TTC549 (cell line): Measurements from ENCODE around the gene SORBS1.

Source experiments
- FAIRE-seq: peaks from 2 replicates; lab custom pipeline; 2012; peaks lifted over from hg19 to GRCh38; lab: Jason Lieb, UNC

SORBS1 gene

DNA sequence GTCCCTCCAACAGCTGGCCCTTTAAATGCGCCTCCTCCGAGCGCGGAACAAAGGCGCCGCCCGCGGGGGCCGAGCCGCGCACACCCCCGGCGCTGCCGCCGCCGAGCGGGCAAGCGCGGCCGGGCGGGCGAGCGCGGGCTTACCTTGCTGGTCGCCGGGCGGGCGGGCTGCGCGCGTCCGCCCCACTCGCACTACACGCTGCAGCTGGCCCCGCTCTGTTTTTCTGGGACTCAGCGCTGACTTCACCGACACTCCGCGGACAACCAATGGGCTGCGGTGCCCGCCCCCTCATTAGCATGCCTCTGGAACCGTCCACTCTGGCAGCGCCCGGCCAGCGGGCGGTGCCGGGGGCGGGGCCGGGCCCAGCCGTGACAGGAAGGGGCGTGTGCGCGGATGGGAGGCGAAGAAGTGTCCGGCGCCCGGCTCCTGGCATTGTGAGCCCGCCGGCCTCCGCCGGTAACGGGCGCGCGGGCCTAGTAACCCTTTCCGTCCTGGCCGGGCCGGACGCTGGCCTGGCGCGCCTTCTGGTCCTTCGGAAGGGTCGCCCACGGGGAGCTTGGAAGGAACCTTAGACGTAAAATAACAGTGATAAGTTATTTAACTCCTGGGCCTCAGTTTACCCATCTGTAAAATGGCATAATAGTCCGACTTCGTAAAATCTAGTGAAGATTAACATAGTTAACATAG, at the start of gene SORBS1:
Gene SORBS1, minus strand, starts transcription at position 195 of the 687 bp plus-strand sequence. CDS start 120,236 bp downstream, outside the sequence.
- no peak for FAIRE-seq

DNA sequence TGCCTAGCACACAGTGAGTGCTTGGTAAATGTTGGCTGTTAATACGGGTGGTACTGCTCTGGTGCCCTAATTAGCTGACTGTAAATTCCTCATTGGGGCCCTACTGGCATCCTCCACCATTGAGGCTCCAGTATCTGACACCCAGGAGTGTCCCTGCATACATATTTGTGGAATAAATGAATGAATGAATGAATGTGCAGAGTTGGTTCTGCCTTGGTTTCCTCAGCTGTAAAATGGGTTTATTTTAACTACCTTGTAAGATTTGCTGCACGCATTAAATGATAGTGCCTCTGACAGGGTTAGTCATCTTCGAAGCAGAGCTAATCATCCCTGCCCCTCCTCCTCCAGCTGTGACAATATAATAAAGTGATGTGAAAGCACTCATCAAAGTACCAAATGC, 49.6 kb upstream of the SORBS1 start:
- FAIRE-seq = no peak

DNA sequence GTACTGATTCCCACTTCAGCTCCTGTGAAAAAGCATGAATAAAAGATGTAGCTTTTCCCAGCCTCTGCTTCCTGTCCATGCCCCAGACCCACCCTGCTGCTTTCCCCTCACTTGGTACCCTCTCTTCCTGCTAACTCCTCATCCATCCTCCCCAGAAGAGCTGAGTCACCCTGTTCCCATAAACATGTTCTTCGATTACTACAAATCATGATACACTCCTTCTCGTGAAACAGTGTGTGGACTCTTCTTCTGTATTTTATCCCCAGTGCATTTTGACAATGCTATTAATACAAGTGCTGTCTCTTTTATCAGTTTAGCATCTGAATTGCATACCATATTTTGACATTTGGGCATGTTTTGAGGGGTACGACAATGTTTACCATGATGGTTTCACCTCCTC, 45.8 kb upstream of the SORBS1 start:
- no peak for FAIRE-seq

DNA sequence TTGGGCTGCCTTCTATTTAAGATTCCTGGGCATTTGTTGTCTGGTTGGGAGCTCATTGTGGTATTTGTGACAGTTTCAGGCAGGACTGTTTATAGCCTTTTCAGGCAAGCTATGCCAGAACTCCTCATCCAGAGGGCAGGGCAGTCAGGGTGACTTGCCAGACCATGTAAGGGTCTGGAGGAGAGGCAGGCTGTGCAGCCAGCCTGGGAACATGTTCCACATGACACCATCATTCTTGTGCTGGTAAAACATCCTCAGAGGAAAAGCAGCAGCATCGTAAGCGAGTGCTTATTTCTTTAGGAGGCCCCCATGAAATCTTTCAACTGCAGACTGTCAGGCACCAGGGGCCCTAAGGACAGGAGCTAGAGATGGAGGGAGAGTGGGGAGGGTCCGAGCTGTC, 44.0 kb upstream of the SORBS1 start:
- FAIRE-seq = no peak

DNA sequence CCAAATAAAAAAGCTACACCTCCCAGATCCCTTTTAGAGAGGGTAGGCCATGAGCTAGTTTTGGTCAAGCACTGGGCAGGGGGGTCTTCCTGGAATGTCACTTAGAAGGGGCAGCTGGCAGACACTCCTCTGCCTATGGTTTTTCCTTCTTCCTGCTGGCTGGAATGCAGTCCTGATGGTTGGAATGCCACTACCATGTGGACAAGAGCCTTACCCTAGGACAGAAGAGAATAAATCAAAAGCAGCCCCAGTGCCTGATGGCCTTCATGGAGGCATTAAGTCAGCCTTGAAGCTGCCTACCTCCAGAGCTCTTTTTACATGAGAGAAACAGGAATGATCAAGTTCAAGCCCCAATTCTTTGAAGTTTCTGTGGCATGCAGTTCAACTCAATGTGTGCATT, 43.5 kb upstream of the SORBS1 start:
- no peak for FAIRE-seq

DNA sequence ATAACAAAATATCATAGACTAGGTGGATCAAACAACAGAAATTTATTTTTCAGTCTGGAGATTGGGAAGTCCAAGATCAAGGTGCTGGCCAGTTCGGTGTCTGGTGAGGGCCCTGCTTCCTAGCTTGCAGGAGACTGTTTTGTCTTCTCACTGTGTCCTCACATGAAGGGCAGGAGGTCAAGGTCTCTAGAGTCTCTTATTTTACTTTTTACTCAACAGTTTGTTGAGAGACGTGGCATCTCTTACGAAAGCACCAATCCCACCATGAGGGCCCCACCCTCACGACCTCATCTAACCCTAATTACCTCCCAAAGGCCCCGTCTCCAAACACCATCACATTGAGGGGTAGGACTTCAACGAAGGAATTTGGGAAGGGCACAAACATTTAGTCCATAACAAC, 41.2 kb upstream of the SORBS1 start:
- FAIRE-seq = no peak

DNA sequence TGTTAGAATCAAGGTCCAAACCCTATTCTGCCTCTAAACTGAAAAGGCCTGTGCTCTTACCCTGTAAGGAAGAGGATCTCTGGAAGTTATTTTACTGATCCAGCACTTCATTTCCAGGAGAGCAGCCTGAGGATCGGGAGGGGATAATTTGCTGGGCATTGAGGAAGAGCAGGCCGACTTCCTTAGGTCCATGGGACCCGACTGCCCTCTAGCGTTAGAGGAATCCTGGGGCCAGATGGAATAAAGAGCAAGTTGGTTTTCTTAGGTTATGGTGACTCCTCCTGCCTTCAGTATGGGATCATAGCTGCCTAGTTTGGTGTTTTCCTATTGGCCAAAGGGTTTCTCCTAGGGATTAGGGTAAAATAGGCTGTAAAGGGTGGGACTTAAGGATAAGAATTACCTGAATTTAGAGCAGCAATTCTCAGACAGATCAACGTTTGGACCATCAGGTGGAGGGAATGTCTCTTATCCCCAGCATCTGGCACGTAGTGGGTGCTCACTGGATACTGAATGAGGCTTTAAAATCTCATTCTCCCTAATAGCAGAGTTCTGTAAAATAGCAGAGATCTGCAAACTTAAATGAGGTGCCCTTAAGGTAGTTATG, 40.0 kb upstream of the SORBS1 start:
- peak; percentile 75 for FAIRE-seq

DNA sequence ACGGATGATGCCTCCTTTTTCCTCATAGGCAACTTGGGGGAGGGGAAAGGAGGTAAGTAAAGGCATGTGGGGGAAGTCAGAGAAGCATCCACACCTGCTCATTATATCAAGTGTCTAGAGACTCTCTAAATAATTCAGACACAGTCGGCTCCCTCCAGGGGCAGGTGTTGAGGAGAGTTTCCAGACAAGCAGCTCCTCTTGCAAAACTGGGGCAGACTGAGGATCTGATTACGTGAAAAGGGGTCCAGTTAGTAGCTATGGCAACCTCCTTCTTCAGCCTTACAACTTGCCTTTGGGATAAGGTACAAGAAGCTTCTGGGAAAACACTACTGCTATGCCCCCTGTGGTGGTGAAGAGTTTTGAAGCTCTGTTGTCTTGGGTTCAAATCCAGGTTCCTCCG, 39.0 kb upstream of the SORBS1 start:
- no peak for FAIRE-seq

DNA sequence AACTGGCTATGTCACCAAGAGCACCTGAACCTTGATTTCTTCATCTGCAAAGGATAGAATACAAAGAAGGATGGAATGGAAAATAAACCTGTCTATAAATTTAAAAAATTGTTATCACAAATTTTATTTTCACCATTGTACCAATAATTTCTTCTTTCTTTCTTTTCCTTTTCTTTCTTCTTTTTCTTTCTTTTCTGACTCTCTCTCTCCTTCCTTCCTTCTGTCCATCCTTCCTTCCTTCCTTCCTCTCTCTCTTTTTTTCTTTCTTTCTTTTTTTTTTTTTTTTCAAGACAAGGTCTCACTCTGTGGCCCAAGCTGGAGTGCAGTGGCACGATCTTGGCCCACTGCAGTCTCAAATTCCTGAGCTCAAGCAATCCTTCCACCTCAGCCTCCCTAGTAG, 36.6 kb upstream of the SORBS1 start:
- no peak for FAIRE-seq

DNA sequence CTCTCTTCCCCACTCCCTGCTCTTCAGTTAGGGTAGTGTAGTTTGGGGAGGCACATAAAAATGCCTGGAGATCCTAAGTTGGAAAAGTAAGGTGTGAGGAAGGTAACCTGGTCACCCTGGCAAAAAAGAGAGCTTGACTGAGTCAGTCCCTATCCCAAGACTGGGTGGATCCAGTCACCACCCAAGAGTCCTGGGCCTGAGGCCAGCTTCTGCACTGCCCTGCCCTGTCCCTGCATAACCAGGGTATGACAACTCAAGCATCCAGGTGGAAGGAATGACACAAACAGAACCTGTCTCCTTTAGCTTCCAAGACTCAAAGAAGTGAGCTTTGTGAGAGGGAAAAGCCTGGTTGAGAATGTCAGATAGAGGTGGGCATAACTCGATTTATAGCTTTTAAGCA, 26.9 kb upstream of the SORBS1 start:
- no peak for FAIRE-seq

DNA sequence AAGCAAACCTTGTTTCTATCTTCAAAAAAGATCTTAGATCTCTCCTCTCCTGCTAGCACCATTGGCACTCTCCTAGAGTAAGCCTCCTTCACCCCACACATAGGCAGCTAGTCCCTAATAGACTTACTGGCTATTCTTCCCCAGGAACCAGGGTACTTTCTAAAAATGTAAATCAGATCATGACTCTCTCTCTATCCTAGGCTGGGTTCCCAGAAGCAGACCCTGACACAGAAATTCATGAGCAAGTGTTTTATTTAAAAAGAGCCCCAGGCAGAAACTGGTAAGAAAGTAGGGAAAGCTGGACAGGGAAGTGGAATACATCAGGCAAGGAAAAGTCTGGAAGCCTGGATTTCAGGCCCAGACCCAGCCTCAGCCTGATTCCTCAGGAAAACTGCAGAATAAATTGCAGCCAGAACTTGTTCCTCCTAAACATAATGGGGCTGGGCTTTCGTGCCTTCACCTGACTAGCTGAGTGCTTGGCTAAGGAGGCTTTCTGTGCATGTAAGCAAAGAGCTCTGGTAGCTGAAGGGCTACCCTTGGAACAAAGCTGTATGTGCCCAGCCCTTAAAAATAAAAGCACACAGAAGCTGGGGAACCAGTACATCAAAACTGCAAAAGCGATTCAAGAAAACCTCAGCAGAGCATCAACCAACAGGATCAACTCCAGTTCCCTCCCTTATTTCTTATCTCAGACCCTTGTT, 18.8 kb upstream of the SORBS1 start:
- no peak for FAIRE-seq

DNA sequence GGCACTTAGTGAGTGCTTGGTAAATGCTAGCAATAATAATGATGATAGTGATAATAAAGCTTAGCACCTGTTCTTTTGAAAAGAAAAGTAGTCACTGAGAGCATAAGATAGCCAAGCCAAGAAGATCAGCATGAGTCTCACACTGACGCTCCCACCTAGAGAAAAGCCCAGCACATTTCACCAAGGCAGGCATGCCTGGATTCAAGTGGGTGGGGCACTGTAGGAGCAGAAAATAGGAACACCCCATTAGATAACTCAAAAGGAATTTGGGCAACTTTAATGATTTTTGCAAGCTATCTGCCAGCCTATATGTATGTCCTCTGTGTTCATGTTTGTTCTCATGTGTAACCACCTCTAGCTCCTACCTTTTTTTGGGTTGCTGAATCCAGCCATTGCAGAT, 18.1 kb upstream of the SORBS1 start:
- FAIRE-seq = no peak

DNA sequence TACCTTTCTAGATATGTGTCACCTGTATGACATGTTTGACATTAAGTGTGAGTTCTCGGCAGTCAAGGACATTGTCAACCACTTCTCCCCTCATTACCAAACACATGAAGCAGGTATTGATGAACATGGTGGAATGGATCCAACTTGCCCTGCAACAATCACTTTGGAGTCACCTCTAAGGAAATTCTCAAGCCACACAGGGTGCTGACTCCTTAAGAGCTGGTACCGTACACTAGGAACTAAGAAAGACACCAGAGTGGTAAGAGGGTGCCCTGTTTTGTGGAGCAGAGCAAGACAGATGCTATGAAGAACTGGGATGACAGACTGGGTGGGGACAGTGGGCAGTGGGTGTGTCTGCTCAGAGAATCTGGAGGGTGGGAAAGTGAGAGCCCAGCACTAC, 17.4 kb upstream of the SORBS1 start:
- FAIRE-seq = no peak

DNA sequence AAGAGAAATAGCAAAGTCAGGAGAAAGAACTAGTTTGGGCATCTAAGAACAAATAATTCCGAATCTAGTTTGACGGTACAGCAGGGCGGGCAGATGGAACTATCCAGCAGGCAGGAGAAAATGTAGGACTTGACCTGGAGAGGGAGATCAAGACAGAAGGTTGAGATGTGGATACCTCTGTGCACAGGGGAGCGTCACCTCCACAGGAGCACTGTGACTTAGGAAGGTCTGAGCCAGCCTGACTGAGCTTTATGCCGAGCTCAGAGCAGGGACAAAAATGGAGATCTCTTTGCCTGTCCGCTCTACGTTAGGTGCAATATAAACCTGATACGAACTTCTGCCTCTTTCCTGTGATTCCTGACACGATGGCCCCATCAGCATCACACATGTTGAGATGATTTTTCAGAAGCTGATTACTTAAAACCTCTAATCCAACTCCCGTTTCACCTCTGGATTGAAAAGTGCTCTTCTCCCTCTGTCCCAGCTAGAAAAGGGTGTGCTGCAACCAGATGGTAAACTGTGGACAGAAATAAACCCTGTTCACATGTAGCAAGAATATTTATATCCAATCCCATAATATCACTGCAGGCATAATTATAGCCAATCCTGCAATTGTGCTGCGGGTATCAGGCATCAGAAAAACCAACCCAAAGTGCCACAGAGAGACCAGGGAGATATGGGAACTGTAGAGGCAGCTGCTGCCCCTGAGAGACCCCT, 13.6 kb upstream of the SORBS1 start:
- no peak for FAIRE-seq

DNA sequence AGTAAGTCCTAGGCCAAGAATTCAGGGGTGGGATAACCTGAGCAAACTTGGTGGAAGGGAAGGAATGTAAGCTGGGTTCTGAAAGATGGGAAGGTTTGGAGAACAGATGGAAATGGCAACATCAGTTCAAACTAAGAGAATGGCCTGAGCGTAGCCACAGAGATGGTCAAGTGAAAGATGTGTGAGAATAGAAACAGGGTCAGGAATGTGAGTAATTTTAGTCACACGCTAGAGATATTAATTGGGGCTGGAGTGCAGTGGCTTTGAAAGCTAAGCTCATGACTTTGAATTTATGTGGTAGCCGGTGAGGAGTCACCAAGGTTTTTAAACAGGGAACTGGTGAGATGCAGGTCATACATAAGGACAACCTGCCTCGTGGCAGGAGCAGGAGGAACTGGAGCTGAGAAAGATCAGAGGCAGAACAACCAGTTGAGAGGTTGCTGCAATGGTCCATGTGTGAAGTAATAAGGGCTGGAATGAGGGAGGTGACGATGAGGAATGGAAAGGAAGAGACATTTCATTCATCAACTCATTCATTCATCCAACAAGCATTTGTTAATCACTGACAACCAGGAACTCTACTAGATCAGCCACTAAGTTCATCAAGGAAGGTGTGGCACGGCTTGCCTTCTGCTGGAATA, 12.9 kb upstream of the SORBS1 start:
- FAIRE-seq = no peak

DNA sequence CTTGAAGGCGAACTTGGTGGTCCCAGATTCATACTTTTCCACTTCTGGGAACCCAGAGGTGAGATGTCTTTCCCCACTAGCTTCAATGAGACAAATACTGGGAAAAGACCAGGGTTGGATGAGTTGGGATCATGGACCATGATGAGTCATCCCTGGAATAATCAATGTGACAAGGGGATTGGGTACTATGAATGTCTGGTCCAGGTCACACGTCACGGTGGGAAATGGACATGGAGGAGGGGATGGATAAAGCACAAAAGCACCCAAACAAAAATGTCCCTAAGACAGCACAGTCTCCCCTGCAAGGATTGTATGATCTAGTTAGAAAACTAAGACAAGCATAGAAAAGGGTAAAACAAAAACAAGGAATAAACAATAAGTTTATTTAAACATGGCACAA, 12.4 kb upstream of the SORBS1 start:
- no peak for FAIRE-seq

DNA sequence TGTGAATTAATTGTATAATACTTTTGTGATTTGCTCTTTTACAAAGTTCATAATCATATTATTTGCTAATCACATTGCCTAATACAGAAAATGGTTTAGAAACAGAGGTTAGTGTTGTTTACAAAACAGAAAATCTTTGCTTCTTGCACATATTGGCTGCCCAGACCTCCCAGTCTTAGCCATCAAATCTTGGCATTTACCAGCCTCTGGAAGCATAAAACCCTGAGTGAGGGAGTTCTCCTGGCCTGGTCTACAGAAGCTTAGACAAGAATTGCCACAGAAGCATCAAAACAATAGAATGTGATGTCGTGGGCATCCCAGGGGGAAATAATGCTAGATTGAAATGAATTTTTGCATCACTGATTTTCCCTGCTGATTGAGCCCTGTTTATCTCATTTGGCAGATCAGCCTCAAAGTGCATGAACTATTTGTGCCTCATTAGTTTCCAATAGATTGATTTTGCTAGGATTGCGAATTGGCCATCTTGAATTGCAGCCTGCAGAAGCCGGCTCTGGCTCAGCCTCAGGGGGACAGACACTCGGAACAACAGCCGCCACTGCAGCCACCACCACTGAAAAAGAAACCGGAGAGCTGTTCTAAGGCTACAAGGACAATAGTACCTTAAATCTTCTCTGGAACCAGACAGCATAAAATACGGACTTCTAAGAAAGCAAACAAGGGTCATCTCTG, 11.1 kb upstream of the SORBS1 start:
- FAIRE-seq = no peak

DNA sequence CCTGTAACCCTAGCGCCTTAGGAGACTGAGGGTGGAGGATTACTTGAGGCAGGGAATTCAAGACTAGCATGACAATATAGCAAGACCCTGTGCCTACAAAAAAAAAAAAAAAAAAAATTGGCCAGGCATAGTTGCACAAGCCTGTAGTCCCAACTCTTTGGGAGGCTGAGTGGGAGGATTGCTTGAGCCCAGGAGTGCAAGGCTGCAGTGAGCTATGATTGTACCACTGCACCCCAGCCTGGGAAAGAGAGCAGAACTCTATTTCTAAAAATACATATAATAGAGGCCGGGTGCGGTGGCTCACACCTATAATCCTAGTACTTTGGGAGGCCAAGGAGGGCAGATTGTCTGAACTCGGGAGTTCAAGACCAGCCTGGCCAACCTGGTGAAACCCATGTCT, 10.2 kb upstream of the SORBS1 start:
- no peak for FAIRE-seq

DNA sequence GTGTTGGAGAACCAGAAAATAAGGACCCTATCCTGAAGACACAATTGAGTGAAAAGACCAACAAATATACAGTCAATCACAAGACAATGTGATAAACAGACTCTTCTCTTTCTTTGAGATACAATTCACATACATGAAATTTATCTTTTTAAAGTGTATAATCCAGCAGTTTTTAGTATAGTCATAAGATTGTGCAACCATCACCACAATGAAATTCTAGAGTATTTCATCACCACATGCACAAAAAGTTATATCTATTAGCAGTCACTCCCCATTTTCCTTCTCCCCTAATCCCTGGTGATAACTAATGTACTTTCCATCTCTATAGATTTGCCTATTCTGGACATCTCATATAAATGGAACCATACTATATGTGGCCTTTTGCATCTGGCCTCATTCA, 8.2 kb upstream of the SORBS1 start:
- no peak for FAIRE-seq

DNA sequence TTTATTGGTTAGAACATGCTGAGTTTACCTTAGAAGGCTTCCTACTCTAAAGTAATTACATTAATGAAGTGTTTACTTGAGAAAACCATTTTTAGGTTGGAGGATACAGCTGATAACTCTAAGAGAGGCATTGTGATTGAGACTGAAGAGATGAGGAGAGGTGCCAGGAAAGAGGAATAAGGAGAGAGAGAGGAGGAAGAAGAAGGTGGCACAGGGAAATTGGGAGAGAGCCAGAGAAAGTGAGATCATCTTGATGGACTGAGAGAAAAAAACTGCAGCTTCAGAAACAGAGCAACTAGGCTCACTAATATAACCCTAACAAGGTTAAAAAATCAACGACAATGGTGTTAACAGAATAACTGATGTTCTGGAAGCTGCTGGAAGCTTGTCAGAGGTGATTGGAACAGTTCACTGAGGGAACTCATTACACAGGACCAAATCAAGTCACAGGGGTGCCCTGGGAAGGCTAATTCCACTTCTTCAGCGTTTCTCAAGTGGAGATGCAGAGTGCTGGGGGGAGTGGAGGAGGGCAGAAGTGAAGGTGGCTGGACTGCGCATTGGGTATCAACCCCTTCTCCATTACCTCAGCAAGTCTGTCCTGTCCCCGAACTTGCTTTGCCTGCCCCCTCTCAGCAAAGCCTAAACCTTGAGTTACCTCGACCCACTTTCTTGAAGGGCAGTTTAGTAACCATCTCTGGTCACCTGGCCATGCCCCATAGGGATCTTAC, 6.9 kb upstream of the SORBS1 start:
- FAIRE-seq = no peak

DNA sequence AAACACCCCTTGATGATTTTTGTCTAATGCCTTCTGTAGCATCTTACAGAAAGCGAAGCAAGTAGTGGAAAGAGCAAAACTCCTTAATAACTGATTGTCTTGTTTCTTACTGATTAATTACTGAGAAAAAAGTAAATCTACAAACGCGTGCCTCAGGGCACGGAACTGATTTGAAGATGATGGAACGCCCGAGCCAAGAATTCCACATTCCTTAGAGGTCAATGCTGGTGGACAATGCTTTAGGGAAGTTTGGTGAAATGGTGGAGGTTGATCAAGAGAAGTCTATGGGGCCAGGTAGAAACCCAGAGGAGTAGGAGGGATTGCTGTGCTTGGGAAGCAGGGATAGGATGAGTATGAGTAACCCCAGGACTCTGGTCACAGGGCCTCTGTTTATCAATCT, 5.0 kb upstream of the SORBS1 start:
- no peak for FAIRE-seq
